ENCODE results near the gene NRG3.

- TF ChIP-seq CTCF (conservative IDR thresholded peaks at IDR 0.05 in 1 of 2, IDR thresholded peaks at IDR 0.05 in 1 of 2; ENCODE audit: low read depth in 1 of 2, low read length in 2 of 2) (no peak), EZH2 (IDR thresholded peaks at IDR 0.05; ENCODE audit: low read length, missing control alignments) (peak; percentile 82)
Measured at GRCh38 chr10:81875467-81876252, 666 bp downstream of the NRG3 start.

Measured in fibroblast of lung (primary cell).